ENCODE results near the gene FAM174C. TPM values are rescaled to one million over a fixed set of nuclear protein-coding genes. Genes with fewer than 3 reads are reported as not detected.

The FAM174C gene
- total RNA-seq, 2 experiments from 2014 or later = 62.8 to 65.3 TPM

DNA sequence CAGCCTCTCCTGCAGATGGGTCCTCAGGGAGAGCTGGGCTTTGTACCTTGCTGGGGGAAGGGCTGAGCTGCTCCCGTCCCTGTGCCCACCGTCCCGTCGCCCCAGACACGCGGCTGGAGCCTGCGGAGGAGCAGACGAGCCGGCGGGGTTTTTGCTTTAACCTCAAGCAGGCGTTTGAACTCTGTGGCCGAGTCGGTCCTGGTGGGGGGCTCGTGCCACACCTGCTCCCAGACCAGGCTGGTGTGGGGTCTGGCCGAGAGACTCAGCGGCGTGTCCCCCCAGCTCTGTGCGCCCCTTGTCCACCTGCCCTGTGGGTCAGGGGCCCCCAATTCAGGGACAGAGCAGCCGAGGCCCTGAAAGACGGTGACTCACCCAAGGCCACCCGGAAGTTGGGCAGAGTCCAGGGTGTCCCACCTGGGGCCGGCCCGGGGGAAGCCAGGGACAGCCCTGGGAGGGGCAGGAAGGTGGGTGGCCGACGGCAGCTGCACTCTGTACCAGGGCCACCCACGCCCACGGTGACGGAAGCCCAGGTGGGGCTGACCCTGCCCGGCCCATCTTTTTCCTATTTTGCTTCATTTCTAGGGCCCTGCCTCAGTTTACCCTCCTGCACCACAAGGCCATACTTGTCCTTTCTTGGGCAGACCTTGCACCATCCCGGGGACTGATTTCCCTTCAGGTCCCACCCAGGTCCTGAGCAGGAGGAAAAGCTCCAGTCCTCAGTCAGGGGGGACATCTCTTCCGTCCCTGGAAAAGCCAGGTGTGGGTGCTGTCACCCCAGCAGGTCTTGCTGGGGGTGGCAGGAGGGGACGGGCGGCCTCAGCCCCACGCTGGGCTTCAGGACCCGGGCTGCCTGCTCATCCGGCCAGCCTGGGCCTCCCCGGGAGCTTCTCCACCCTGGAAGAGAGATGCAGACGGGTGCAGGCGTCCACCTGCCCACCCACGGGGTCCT, 15.6 kb downstream of the FAM174C start:
- no peak for DNase-seq
- H3K27me3 Mint-ChIP-seq (ENCODE audit: low read depth) = peaks cover 30% of the 10 kb centered on the region
- H3K4me1 Mint-ChIP-seq (ENCODE audit: low read depth) = peaks cover 11% of the 10 kb centered on the region
- intact Hi-C loops (cut with micrococcal nuclease) = no loop called here
- no peaks in the 10 kb centered on the region for H3K9me3 Mint-ChIP-seq
- no peak overlapping the region for H3K4me3 Mint-ChIP-seq
- H3K36me3 Mint-ChIP-seq (ENCODE audit: low read depth) = no peaks in the 10 kb centered on the region
- H3K27ac Mint-ChIP-seq = no peak overlapping the region
- CTCF ChIA-PET = no interaction called here

DNA sequence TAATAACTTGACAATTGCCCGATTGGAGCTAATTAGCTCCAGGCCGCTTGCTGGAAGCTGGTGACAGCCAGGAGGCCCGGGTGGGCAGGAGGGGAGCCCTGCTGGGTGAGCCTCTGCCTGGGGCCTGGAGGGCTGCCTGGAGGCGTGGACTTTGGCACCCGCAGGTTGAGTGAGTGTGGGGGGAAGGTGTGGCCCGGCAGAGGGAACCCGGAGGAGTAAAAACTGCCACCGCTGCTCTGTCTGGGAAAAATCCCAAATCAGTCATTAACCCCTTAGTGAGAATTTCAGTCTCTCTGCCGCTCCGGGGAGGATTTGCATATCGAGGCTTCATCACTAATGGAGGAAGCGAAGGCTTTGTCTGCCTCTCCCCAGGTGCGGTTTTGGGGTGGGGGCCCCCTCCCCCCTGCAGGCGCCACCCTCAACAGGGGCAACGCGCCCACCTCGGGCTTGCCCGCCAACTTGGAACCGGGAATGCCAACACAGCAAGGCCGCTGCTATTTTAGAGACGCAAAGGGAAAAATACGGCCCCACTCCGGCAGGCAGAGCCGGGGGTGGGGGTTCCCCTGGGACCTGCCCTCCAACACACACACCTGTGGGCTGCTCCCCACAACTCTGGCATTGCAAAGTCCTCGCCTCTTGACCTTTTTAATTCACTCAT, 16.6 kb downstream of the FAM174C start:
- CTCF ChIA-PET = no interaction called here
- Mint-ChIP-seq H3K4me3 (no peak overlapping the region), H3K9me3 (no peaks in the 10 kb centered on the region), H3K36me3 (ENCODE audit: low read depth) (no peaks in the 10 kb centered on the region), H3K27me3 (ENCODE audit: low read depth) (peaks cover 28% of the 10 kb centered on the region), H3K4me1 (ENCODE audit: low read depth) (peaks cover 7% of the 10 kb centered on the region), H3K27ac (no peak overlapping the region)
- intact Hi-C loops (cut with micrococcal nuclease) = no loop called here
- no peak for DNase-seq

DNA sequence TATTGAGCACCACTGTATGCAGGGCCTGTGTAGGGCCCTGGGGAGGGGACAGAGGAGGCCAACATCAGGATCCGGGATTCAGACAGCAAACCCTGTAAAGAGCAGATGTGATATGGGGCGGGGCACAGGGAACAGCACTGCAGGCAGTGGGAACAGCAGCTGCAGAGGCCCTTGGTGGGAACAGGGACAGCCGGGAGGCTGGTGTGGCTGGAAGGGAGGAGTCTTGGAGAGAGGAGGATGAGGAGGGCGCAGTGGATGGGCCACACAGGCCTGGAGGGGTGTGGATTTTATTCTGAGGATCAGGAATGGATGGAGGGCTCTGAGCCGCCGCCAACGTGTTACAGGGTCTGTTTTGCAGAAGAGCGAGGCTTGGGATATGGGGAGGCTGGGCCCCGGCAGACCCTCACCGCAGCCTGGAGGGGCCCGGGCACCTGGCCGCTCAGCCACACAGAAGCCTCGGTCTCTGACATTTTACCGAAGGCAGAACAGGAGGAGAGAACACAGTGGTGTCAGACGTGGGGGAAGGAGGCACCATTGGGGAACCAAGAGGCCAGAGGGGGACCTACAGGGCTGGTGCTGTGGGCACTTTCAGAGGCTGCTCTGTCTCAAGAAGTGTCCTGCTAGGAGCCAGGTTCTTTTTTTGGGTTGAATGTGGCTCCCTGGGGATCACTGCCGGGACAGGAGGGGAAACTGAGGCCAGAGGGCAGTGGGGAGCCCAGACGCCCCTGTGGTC, 17.3 kb downstream of the FAM174C start:
- intact Hi-C loops (cut with micrococcal nuclease) = no loop called here
- Mint-ChIP-seq H3K4me1 (ENCODE audit: low read depth) (peaks cover 7% of the 10 kb centered on the region), H3K36me3 (ENCODE audit: low read depth) (no peaks in the 10 kb centered on the region), H3K27me3 (ENCODE audit: low read depth) (peaks cover 28% of the 10 kb centered on the region), H3K27ac (no peak overlapping the region), H3K9me3 (no peaks in the 10 kb centered on the region), H3K4me3 (no peak overlapping the region)
- no peak for DNase-seq
- CTCF ChIA-PET = no interaction called here

GRCh38 chr19:1293782-1294604, 18.7 kb downstream of the FAM174C start:
- no peaks in the 10 kb centered on the region for H3K36me3 Mint-ChIP-seq (ENCODE audit: low read depth)
- H3K27me3 Mint-ChIP-seq (ENCODE audit: low read depth) = peaks cover 21% of the 10 kb centered on the region
- intact Hi-C loops (cut with micrococcal nuclease) = no loop called here
- CTCF ChIA-PET = no interaction called here
- no peak overlapping the region for H3K27ac Mint-ChIP-seq
- H3K4me3 Mint-ChIP-seq = no peak overlapping the region
- no peak for DNase-seq
- H3K4me1 Mint-ChIP-seq (ENCODE audit: low read depth) = peaks cover 7% of the 10 kb centered on the region
- no peaks in the 10 kb centered on the region for H3K9me3 Mint-ChIP-seq

DNA sequence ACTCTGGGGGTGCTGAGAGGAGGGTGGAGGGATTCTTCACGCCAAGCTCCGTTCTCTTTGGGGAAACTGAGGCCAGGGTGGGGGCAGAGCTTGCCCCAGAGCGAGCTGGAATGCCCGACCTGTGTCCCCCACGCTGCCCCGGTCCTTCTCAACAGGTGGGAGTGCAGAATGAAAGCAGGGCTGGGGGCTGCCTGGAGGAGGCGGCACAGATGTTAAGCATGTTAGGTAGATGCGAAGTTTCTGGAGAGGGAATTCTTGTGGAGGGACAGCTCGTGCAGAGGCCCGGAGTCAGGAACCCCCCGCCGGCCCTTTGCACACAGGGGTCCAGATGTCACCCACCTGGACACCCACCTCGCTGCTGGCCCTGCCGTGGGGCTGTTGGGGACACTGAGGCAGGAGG, 19.4 kb downstream of the FAM174C start:
- no peaks in the 10 kb centered on the region for H3K36me3 Mint-ChIP-seq (ENCODE audit: low read depth)
- CTCF ChIA-PET = no interaction called here
- intact Hi-C loops (cut with micrococcal nuclease) = no loop called here
- DNase-seq = no peak
- no peak overlapping the region for H3K4me3 Mint-ChIP-seq
- peaks cover 7% of the 10 kb centered on the region for H3K4me1 Mint-ChIP-seq (ENCODE audit: low read depth)
- H3K9me3 Mint-ChIP-seq = no peaks in the 10 kb centered on the region
- H3K27ac Mint-ChIP-seq = no peak overlapping the region
- H3K27me3 Mint-ChIP-seq (ENCODE audit: low read depth) = peaks cover 18% of the 10 kb centered on the region

- CTCF ChIA-PET = no interaction called here
- no peak for DNase-seq
- Mint-ChIP-seq H3K9me3 (no peaks in the 10 kb centered on the region), H3K27me3 (ENCODE audit: low read depth) (peaks cover 18% of the 10 kb centered on the region), H3K27ac (no peak overlapping the region), H3K4me1 (ENCODE audit: low read depth) (peaks cover 7% of the 10 kb centered on the region), H3K36me3 (ENCODE audit: low read depth) (no peaks in the 10 kb centered on the region), H3K4me3 (no peak overlapping the region)
- intact Hi-C loops (cut with micrococcal nuclease) = no loop called here
Measured at GRCh38 chr19:1295169-1296012, 20.1 kb downstream of the FAM174C start.

GRCh38 chr19:1296078-1296477, 20.7 kb downstream of the FAM174C start:
- CTCF ChIA-PET = no interaction called here

GRCh38 chr19:1296575-1297271, 21.4 kb downstream of the FAM174C start:
- Mint-ChIP-seq H3K4me1 (ENCODE audit: low read depth) (peaks cover 7% of the 10 kb centered on the region), H3K27ac (no peak overlapping the region), H3K27me3 (ENCODE audit: low read depth) (peaks cover 18% of the 10 kb centered on the region), H3K4me3 (no peak overlapping the region), H3K36me3 (ENCODE audit: low read depth) (no peaks in the 10 kb centered on the region), H3K9me3 (no peaks in the 10 kb centered on the region)
- DNase-seq = no peak
- CTCF ChIA-PET = no interaction called here
- intact Hi-C loops (cut with micrococcal nuclease) = no loop called here

More at GRCh38 chr19:1296078-1296477, 20.7 kb downstream of the FAM174C start:
- peaks cover 7% of the 10 kb centered on the region for H3K4me1 Mint-ChIP-seq (ENCODE audit: low read depth)
- no peak overlapping the region for H3K27ac Mint-ChIP-seq
- H3K36me3 Mint-ChIP-seq (ENCODE audit: low read depth) = no peaks in the 10 kb centered on the region
- intact Hi-C loops (cut with micrococcal nuclease) = no loop called here
- peaks cover 18% of the 10 kb centered on the region for H3K27me3 Mint-ChIP-seq (ENCODE audit: low read depth)
- DNase-seq = no peak
- no peak overlapping the region for H3K4me3 Mint-ChIP-seq
- H3K9me3 Mint-ChIP-seq = no peaks in the 10 kb centered on the region

GRCh38 chr19:1298235-1298634, 22.9 kb downstream of the FAM174C start:
- CTCF ChIA-PET = interaction anchor here (0.6 kb wide), 1 partner anchor 133 kb away, joined by 4 read pairs; no protein-coding TSS in a partner anchor
- DNase-seq = no peak
- Mint-ChIP-seq H3K4me1 (ENCODE audit: low read depth) (peaks cover 7% of the 10 kb centered on the region), H3K27me3 (ENCODE audit: low read depth) (peaks cover 13% of the 10 kb centered on the region), H3K4me3 (no peak overlapping the region), H3K36me3 (ENCODE audit: low read depth) (no peaks in the 10 kb centered on the region), H3K9me3 (no peaks in the 10 kb centered on the region), H3K27ac (no peak overlapping the region)
- intact Hi-C loops (cut with micrococcal nuclease) = no loop called here

- intact Hi-C loops (cut with micrococcal nuclease) = no loop called here
Measured at GRCh38 chr19:1299801-1300200, 24.5 kb downstream of the FAM174C start.

More at GRCh38 chr19:1299801-1300200, 24.5 kb downstream of the FAM174C start:
- H3K27me3 Mint-ChIP-seq (ENCODE audit: low read depth) = peaks cover 8% of the 10 kb centered on the region
- no peak overlapping the region for H3K27ac Mint-ChIP-seq
- H3K4me3 Mint-ChIP-seq = no peak overlapping the region
- no peak for DNase-seq
- no peaks in the 10 kb centered on the region for H3K36me3 Mint-ChIP-seq (ENCODE audit: low read depth)
- H3K9me3 Mint-ChIP-seq = no peaks in the 10 kb centered on the region
- H3K4me1 Mint-ChIP-seq (ENCODE audit: low read depth) = peaks cover 3% of the 10 kb centered on the region
- CTCF ChIA-PET = no interaction called here
